Epithelial cell of esophagus (primary cell): Measurements from ENCODE around the gene NLGN4Y.

ENCODE experiments used
- DNase-seq: peaks from one replicate; pipeline ENCODE4 v3.0.0; 2010; ENCODE audit warnings: low read depth
- H3K4me3 ChIP-seq: 2 replicates; pipeline ENCODE4 v1.5.1; 2011; ENCODE audit warnings: mild to moderate bottlenecking, low read length, control low read depth
- CTCF ChIP-seq: IDR thresholded peaks from 2 replicates; pipeline ENCODE4 v1.5.1; 2011; ENCODE audit warnings: low read depth, mild to moderate bottlenecking, low read length, control low read depth, inconsistent platforms; ENCODE audit not compliant: insufficient read depth; ENCODE audit errors: missing control alignments

Gene NLGN4Y

GRCh38 chrY:14824583-14824982 is 300.3 kb downstream of the NLGN4Y start:
- TF ChIP-seq CTCF = no peak
- no peak for DNase-seq
- H3K4me3 ChIP-seq = no peak overlapping the region

- H3K4me3 ChIP-seq = no peak overlapping the region
- no peak for TF ChIP-seq CTCF
- peak; percentile 13 for DNase-seq
Measured at GRCh38 chrY:14825728-14826127, 301.4 kb downstream of the NLGN4Y start.

GRCh38 chrY:14828531-14828930 is 304.2 kb downstream of the NLGN4Y start:
- TF ChIP-seq CTCF = no peak
- no peak overlapping the region for H3K4me3 ChIP-seq
- peak; percentile 83 for DNase-seq

GRCh38 chrY:14829366-14829885 is 305.1 kb downstream of the NLGN4Y start:
- peak; percentile 4 for DNase-seq
- no peak overlapping the region for H3K4me3 ChIP-seq
- TF ChIP-seq CTCF = no peak

DNA sequence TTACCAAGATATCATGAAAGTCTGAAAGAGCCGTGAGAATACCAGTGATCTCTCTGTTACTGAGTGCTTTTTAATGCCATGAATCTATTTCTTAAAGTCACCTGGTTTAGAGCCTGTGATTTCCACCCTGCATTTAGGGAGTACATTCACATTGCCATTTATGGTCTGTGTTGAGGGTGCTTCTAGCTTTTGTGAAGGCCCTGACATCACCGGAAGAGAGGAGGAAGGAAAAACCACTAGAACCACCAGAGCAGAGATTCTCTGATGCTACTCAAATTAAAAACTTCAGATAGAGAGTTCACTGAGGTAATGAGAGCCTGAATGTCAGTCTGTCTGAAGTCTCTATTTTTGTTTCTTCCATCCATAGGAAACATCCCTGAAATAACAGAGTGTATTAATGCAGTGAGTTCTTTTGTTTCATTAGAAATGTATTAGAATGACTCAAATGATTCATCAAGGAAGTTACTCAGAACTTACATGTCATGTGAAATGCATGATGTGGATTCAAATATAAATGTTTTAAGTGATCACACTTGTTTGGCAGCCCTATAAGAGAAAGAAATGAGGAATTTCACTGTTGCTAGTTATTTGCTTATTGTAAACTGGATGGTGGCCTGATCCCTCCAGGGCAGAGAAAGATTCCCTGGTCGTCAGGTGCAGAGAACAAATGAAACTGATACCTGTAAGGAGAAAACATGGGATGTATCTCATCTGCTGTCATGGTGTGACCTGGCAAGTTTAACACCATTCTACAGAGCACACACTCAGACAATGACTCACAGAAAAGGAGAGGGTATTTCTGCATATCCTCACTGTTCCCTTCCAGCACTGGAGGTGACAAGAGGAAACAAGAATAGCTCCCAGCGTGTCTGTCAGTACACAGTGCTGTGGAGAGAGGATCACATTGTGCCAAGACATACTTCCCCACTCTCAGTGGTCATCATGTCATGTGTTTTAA is 310.1 kb downstream of the NLGN4Y start:
- peak; percentile 90 for DNase-seq
- no peak for TF ChIP-seq CTCF
- H3K4me3 ChIP-seq = no peak overlapping the region

DNA sequence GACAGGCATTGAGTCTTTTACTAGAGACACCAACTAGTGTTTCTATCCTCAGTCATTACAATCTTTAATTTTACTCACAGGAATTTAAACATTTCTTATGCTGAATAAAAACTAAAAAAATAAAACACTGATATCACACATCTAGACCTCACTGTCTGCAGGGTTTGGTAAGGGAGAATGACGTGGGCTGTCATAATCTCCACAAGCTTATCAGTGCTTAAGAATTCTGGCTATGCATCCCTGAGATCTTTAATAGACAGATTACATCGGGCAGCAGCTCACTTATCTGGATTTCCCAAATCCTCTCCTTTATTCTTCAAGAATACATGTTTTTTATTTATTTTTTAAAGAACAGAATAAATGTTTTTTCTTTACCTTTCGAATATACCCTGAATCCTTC is 313.1 kb downstream of the NLGN4Y start:
- H3K4me3 ChIP-seq = no peak overlapping the region
- no peak for TF ChIP-seq CTCF
- DNase-seq = no peak
